ENCODE measurements around the gene TMEM9. TPM values are rescaled to one million over a fixed set of nuclear protein-coding genes. Genes with fewer than 3 reads are reported as not detected.
"Not testable (repeated sequence)": the region's sequence is repeated elsewhere in the genome, so short reads cannot be mapped to it uniquely, and the experiment has no call there.

The TMEM9 gene
- total RNA-seq, 4 donors from 2014 or later = 11.9 to 38.8 (median 13.0) TPM

DNA sequence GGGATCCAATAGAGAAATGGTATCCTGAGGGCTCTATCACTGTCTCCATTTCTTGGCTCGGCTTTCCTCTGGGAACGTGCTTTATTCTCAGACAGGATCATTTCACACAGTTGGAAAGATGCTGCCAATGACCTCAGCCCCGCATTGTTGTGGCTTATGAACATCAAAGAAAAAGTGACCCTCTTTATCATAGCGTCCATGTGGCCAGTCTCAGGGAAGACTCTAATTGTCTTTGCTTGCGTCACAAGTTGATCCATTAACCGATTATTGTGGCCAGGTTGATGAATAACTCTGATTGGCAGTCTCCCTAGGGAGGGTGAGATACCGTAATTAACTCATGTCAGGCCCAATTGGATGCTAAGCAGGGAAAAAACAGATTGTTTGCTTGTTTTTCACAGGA, 10.4 kb upstream of the TMEM9 start:
- no peaks in the 10 kb centered on the region for H3K9me3 ChIP-seq
- no peaks in the 10 kb centered on the region for H3K27me3 ChIP-seq
- ATAC-seq = no peak
- intact Hi-C loops (cut with DNase I; ENCODE audit: low total_unique reads) (no loop called here), in situ Hi-C loops (cut with MboI; ENCODE audit: low sequenced_read_pairs in 4 of 4) (no loop called here)
- H3K27ac ChIP-seq = no peak overlapping the region
- H3K4me3 ChIP-seq = no peak overlapping the region
- TF ChIP-seq, protein P1, sequence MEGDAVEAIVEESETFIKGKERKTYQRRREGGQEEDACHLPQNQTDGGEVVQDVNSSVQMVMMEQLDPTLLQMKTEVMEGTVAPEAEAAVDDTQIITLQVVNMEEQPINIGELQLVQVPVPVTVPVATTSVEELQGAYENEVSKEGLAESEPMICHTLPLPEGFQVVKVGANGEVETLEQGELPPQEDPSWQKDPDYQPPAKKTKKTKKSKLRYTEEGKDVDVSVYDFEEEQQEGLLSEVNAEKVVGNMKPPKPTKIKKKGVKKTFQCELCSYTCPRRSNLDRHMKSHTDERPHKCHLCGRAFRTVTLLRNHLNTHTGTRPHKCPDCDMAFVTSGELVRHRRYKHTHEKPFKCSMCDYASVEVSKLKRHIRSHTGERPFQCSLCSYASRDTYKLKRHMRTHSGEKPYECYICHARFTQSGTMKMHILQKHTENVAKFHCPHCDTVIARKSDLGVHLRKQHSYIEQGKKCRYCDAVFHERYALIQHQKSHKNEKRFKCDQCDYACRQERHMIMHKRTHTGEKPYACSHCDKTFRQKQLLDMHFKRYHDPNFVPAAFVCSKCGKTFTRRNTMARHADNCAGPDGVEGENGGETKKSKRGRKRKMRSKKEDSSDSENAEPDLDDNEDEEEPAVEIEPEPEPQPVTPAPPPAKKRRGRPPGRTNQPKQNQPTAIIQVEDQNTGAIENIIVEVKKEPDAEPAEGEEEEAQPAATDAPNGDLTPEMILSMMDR (IDR thresholded peaks at IDR 0.05 in 4 of 5, conservative IDR thresholded peaks at IDR 0.05 in 1 of 5) = no peak
- no peak for TF ChIP-seq POLR2A (IDR thresholded peaks at IDR 0.05)
- H3K4me1 ChIP-seq = peaks cover 15 to 18% of the 10 kb centered on the region in 2 donors
- no peaks in the 10 kb centered on the region for H3K36me3 ChIP-seq
- no peak for DNase-seq

DNA sequence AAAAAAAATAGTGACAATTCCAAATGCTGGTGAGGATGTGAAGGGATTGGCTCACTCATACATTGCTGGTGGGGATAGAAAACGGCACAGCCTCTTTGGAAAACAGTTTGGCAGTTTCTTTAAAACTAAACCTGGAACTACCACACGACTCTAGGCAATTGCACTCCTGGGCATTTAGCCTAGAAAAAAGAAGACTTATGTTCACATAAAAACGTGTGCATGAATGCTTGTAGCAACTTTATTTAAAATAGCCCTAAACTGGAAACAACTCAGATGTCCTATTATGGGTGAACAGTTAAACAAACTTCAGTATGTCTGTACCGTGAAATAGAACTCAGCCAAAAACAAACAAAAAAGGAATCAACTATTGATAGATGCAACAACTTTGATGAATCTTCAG, 9.4 kb upstream of the TMEM9 start:
- in situ Hi-C loops (cut with MboI; ENCODE audit: low sequenced_read_pairs in 4 of 4) = no loop called here
- intact Hi-C loops (cut with DNase I; ENCODE audit: low total_unique reads) = no loop called here
- DNase-seq (no peak), ATAC-seq (no peak)
- Histone ChIP-seq H3K4me3 (no peak overlapping the region), H3K27ac (no peak overlapping the region), H3K27me3 (no peaks in the 10 kb centered on the region), H3K36me3 (no peaks in the 10 kb centered on the region), H3K9me3 (no peaks in the 10 kb centered on the region), H3K4me1 (peaks cover 10 to 11% of the 10 kb centered on the region in 2 donors)
- TF ChIP-seq, protein P1 (IDR thresholded peaks at IDR 0.05 in 4 of 5, conservative IDR thresholded peaks at IDR 0.05 in 1 of 5) = no peak
- TF ChIP-seq POLR2A (IDR thresholded peaks at IDR 0.05) = no peak

DNA sequence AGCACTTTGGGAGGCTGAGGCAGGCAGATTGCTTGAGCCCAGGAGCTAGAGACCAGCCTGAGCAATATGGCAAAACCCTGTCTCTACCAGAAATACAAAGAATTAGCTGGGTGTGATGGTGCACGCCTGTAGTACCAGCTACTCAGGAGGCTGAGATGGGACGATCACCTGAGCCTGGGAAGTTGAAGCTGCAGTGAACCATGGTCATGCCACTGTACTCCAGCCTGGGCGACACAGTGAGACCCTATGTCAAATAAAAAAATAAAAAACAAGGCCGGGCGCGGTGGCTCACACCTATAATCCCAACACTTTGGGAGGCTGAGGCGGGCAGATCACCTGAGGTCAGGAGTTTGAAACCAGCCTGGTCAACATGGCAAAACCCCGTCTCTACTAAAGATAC, 8.8 kb upstream of the TMEM9 start:
- H3K27ac ChIP-seq; H3K4me3 ChIP-seq; ATAC-seq; DNase-seq; in situ Hi-C loops (cut with MboI; ENCODE audit: low sequenced_read_pairs in 4 of 4); H3K9me3 ChIP-seq; H3K36me3 ChIP-seq; H3K27me3 ChIP-seq; intact Hi-C loops (cut with DNase I; ENCODE audit: low total_unique reads): not testable (repeated sequence)
- H3K4me1 ChIP-seq = peaks cover 10 to 11% of the 10 kb centered on the region in 2 donors

DNA sequence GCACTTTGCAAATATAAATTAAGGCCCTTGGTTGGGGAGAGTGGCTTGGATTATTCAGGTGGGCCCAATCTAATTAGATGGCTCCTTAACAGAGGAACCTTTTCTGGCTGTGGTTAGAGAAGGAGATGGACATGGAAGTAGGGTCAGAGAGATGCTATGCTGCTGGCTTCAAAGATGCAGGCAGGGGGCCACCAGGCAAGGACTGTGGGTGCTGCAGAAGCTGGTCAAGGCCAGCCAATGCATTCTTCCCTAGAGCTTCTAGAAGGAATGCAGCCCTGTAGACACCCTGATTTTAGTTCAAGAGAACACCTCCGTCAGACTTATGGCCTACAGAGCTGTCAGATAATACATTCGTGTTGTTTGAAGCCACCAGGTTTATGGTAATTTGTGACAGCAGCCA, 3.7 kb upstream of the TMEM9 start:
- H3K27ac ChIP-seq = no peak overlapping the region
- H3K27me3 ChIP-seq = no peaks in the 10 kb centered on the region
- no peak for TF ChIP-seq POLR2A (IDR thresholded peaks at IDR 0.05)
- TF ChIP-seq, protein P1 (IDR thresholded peaks at IDR 0.05 in 4 of 5, conservative IDR thresholded peaks at IDR 0.05 in 1 of 5) = no peak
- H3K4me1 ChIP-seq = peaks cover 12 to 19% of the 10 kb centered on the region in 2 donors
- H3K36me3 ChIP-seq = no peaks in the 10 kb centered on the region
- no peak for ATAC-seq
- no peaks in the 10 kb centered on the region for H3K9me3 ChIP-seq
- H3K4me3 ChIP-seq = no peak overlapping the region
- no peak for DNase-seq
- intact Hi-C loops (cut with DNase I; ENCODE audit: low total_unique reads) (no loop called here), in situ Hi-C loops (cut with MboI; ENCODE audit: low sequenced_read_pairs in 4 of 4) (no loop called here)

DNA sequence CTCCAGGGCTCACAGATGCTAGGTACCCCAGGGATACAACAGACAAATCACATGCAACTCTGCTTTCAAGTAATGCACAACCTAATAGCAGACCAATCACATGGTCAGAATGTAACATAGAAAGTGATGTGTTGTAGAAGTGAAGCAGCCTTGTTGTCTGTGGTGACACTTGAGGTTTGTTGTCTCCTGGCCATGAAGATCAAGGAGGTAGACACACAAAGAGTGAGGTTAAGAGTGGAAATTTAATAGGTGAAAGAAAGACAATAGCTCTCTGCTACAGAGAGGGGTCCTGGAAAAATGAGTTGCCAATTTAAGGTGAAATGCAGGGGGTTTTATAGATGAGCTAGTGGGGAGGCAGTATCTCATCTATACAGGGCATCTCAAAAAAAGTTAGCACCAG, 2.5 kb upstream of the TMEM9 start:
- TF ChIP-seq, protein P1 (IDR thresholded peaks at IDR 0.05 in 4 of 5, conservative IDR thresholded peaks at IDR 0.05 in 1 of 5) = no peak
- no peak for TF ChIP-seq POLR2A (IDR thresholded peaks at IDR 0.05)
- Histone ChIP-seq H3K27ac (no peak overlapping the region), H3K4me3 (no peak overlapping the region), H3K36me3 (no peaks in the 10 kb centered on the region), H3K27me3 (no peaks in the 10 kb centered on the region), H3K4me1 (peaks cover 12 to 27% of the 10 kb centered on the region in 2 donors), H3K9me3 (no peaks in the 10 kb centered on the region)
- in situ Hi-C loops (cut with MboI; ENCODE audit: low sequenced_read_pairs in 4 of 4) = no loop called here
- intact Hi-C loops (cut with DNase I; ENCODE audit: low total_unique reads) = no loop called here
- DNase-seq (no peak), ATAC-seq (no peak)
